AG09309 (cell line): ENCODE measurements around the gene ATP6V1A.

Source experiments
- DNase-seq: peaks from one replicate; pipeline ENCODE4 v3.0.0-alpha.2; 2010; ENCODE audit warnings: low read depth
- H3K4me3 ChIP-seq: 2 replicates; pipeline ENCODE4 v1.5.1; 2011; ENCODE audit warnings: mild to moderate bottlenecking, low read depth, low read length, moderate library complexity; ENCODE audit not compliant: control insufficient read depth
- TF ChIP-seq, protein P1 (sequence below): IDR thresholded peaks from 2 replicates; pipeline ENCODE4 v1.5.1; 2011; ENCODE audit warnings: mild to moderate bottlenecking, low read depth, low read length, inconsistent platforms; ENCODE audit not compliant: insufficient read depth, control insufficient read depth; ENCODE audit errors: missing control alignments

ATP6V1A gene

DNA sequence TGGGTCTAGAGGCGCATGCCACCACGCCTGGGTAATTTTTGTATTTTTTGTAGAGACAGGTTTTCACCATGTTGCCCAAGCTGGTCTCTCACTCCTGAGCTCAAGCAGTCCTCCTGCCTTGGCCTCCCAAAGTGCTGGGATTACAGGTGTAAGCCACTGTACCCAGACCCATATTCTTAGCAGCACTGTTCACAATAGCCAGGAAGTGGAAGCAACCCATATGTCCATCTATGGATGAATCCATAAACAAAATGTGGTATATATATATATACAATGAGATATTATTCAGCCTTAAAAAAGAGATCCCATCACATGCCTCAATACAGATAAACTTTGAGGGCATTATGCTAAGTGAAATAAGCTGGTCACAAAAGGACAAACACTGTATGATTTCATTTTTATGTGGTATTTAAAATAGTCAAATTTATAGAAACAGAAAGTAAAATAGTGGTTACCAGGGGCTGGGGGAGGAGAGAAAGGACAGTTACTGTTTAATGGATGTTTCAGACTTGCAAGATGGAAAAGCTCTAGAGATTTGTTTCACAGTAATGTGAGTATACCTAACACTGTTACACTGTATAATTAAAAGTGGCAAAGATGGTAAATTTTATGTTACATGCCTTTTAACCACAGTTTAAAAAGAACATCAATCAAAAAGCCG, 56.1 kb downstream of the ATP6V1A start:
- TF ChIP-seq, protein P1, sequence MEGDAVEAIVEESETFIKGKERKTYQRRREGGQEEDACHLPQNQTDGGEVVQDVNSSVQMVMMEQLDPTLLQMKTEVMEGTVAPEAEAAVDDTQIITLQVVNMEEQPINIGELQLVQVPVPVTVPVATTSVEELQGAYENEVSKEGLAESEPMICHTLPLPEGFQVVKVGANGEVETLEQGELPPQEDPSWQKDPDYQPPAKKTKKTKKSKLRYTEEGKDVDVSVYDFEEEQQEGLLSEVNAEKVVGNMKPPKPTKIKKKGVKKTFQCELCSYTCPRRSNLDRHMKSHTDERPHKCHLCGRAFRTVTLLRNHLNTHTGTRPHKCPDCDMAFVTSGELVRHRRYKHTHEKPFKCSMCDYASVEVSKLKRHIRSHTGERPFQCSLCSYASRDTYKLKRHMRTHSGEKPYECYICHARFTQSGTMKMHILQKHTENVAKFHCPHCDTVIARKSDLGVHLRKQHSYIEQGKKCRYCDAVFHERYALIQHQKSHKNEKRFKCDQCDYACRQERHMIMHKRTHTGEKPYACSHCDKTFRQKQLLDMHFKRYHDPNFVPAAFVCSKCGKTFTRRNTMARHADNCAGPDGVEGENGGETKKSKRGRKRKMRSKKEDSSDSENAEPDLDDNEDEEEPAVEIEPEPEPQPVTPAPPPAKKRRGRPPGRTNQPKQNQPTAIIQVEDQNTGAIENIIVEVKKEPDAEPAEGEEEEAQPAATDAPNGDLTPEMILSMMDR = no peak
- DNase-seq = no peak
- H3K4me3 ChIP-seq = no peak overlapping the region

DNA sequence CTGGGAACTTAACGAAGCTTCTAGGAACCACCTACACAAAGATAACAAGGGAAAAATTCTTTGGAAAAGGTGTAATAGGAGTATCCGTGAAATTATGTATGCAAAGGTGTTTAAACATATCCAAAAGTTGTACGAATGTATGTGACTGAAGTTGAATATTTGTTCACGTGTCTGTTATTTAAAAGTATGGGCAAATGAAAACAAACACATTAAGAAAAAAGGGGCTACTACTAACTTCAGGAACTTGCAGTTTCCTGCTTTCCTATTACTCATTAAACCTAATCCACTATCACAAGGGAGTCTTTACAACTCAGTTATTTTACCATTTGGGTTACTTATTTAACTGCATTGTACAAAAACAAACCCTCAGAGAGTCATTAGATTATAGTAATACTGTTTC, 57.8 kb downstream of the ATP6V1A start:
- no peak for DNase-seq
- TF ChIP-seq, protein P1 = no peak
- H3K4me3 ChIP-seq = no peak overlapping the region

DNA sequence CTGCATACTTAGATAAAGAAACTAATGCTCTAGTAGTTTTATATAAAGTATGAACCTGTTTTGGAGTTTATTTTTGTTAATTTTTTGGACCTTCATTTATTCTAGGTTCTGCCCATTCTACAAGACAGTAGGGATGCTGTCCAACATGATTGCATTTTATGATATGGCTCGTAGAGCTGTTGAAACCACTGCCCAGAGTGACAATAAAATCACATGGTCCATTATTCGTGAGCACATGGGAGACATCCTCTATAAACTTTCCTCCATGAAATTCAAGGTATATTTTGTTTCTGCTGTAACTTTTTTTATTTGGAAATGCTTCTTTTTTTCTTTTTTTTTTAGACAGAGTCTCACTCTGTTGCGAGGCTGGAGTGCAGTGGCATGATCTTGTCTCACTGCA, 58.4 kb downstream of the ATP6V1A start:
- DNase-seq = no peak
- no peak overlapping the region for H3K4me3 ChIP-seq
- TF ChIP-seq, protein P1 = no peak

- TF ChIP-seq, protein P1 = no peak
- no peak overlapping the region for H3K4me3 ChIP-seq
- no peak for DNase-seq
Observed at GRCh38 chr3:113812854-113813253, 66.0 kb downstream of the ATP6V1A start.

GRCh38 chr3:113819866-113820265, 73.0 kb downstream of the ATP6V1A start:
- H3K4me3 ChIP-seq = no peak overlapping the region
- DNase-seq = no peak
- TF ChIP-seq, protein P1 = no peak

DNA sequence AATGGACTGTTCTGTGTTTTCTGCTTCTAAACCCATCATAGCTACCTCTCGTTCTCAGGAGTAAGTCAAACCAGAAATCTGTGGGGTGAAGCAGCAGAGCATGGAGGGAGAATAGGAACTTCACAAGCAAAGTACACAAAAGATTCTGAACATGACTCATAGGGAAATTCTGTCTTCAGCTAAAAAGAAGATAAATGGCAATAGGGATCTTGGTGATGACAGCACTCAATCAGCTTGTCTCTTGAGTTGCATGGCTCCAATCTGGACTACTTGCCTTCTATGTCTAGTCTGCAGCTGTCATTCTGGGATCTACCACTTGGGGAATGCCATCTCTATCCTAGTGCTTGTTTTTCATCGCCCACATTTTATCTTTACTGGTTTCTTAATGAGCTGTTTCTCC, 78.3 kb downstream of the ATP6V1A start:
- no peak for DNase-seq
- H3K4me3 ChIP-seq = no peak overlapping the region
- TF ChIP-seq, protein P1 = peak; percentile 27

DNA sequence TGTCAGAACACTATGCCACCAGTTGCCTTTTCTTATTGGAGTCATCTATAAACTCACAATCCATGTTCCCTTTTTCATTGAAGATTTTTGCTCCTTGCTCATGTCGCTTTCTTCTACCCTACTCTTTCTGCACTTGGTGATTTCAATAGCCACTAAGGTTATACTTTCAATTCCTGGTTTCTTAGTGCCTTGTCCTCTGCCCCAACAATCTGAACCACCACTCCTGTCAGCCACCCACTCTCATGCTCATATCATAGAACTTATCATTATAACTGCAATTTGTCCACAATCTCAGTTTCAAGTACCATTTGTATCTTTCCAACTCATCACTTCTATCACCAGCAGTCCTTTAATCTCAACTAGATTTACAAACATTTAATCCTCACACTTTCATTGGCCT, 81.8 kb downstream of the ATP6V1A start:
- no peak overlapping the region for H3K4me3 ChIP-seq
- TF ChIP-seq, protein P1 = no peak
- no peak for DNase-seq
